RPMI7951 (cell line): ENCODE results near the gene NFE2. TPM values are rescaled to one million over a fixed set of nuclear protein-coding genes. Genes with fewer than 3 reads are reported as not detected.
"Not testable (repeated sequence)": the region's sequence is repeated elsewhere in the genome, so short reads cannot be mapped to it uniquely, and the experiment has no call there.

Source experiments
- DNase-seq: peaks from one replicate; pipeline ENCODE4 v3.0.0-alpha.2; 2012; ENCODE audit warnings: low read depth
- total RNA-seq: library from RNA; depleted of rRNA; stranded (reverse); fragments of >200 nt; shearing (Covaris generic); gene quantifications from 2 replicates; pipeline ENCODE4 v1.2.3, GENCODE V29; 2014; rRNA removed

Gene NFE2
- total RNA-seq = 0.39 and 0.48 TPM in 2 replicates

GRCh38 chr12:54300732-54301427 is at the start of gene NFE2:
Gene NFE2, minus strand, starts transcription at chr12:54301015. Its CDS starts 5,767 bp downstream, at chr12:54295248.
- peak; percentile 79 for DNase-seq

GRCh38 chr12:54349679-54350078 is 48.9 kb upstream of the NFE2 start:
- no peak for DNase-seq

- no peak for DNase-seq
These were observed 48.2 kb upstream of the NFE2 start for GRCh38 chr12:54349036-54349435.

- DNase-seq = no peak
These were observed 40.8 kb upstream of the NFE2 start for GRCh38 chr12:54341378-54342300.

GRCh38 chr12:54340846-54341245 is 40.0 kb upstream of the NFE2 start:
- DNase-seq = no peak

- no peak for DNase-seq
These were observed 38.0 kb upstream of the NFE2 start for GRCh38 chr12:54338698-54339296.

- DNase-seq = no peak
These were observed 37.2 kb upstream of the NFE2 start for GRCh38 chr12:54337854-54338650.

- no peak for DNase-seq
These were observed 36.5 kb upstream of the NFE2 start for GRCh38 chr12:54337280-54337842.

- DNase-seq = no peak
These were observed 32.7 kb upstream of the NFE2 start for GRCh38 chr12:54333420-54334034.

- DNase-seq = peak; percentile 24
These were observed 30.6 kb upstream of the NFE2 start for GRCh38 chr12:54331461-54331860.

- no peak for DNase-seq
These were observed 29.6 kb upstream of the NFE2 start for GRCh38 chr12:54330442-54330841.

- DNase-seq = no peak
These were observed 28.9 kb upstream of the NFE2 start for GRCh38 chr12:54329759-54330158.

- no peak for DNase-seq
These were observed 28.0 kb upstream of the NFE2 start for GRCh38 chr12:54328595-54329337.

GRCh38 chr12:54325442-54326109 is 24.8 kb upstream of the NFE2 start:
- not testable (repeated sequence) for DNase-seq

GRCh38 chr12:54324617-54325441 is 24.0 kb upstream of the NFE2 start, which contains the start of gene COPZ1:
Gene COPZ1, plus strand, starts transcription at chr12:54325131. Its CDS starts 33 bp downstream, at chr12:54325164.
- peak; percentile 99 for DNase-seq

GRCh38 chr12:54321363-54321762 is 20.5 kb upstream of the NFE2 start:
- no peak for DNase-seq

GRCh38 chr12:54312309-54312708 is 11.5 kb upstream of the NFE2 start:
- not testable (repeated sequence) for DNase-seq

GRCh38 chr12:54311051-54311450 is 10.2 kb upstream of the NFE2 start:
- DNase-seq = no peak
